ENCODE data around the gene GRID1. TPM values are rescaled to one million over a fixed set of nuclear protein-coding genes. Genes with fewer than 3 reads are reported as not detected.

The GRID1 gene
- total and polyA plus RNA-seq, 10 donors: 0.06 to 0.42 (median 0.15) TPM; not detected in 4

GRCh38 chr10:85600026-85600743 lies 766.4 kb downstream of the GRID1 start:
- Histone ChIP-seq H3K27ac (no peak overlapping the region), H3K4me1 (peaks cover 0 to 7% (median 0%) of the 10 kb centered on the region in 6 donors), H3K36me3 (no peaks in the 10 kb centered on the region), H3K4me3 (no peak overlapping the region), H3K27me3 (replicated peaks in 1 of 7) (no peaks in the 10 kb centered on the region), H3K9me3 (no peaks in the 10 kb centered on the region)
- WGBS, 5 donors: 63 to 74% (median 64%) methylated on average over 5 of the region's 5 CpGs
- no peak for DNase-seq
- TF ChIP-seq POLR2A (IDR thresholded peaks at IDR 0.05): no peak
- no peak for TF ChIP-seq CTCF (IDR thresholded peaks at IDR 0.05 in 8 of 11, conservative IDR thresholded peaks at IDR 0.05 in 3 of 11)
- TF ChIP-seq POLR2AphosphoS5 (IDR thresholded peaks at IDR 0.05): no peak
- intact Hi-C loops (cut with DNase I; ENCODE audit: low total_unique reads): no loop called here

- H3K4me1 ChIP-seq: peaks cover 0 to 12% (median 2%) of the 10 kb centered on the region in 6 donors
- H3K9me3 ChIP-seq: no peaks in the 10 kb centered on the region
- TF ChIP-seq CTCF (IDR thresholded peaks at IDR 0.05 in 8 of 11, conservative IDR thresholded peaks at IDR 0.05 in 3 of 11) (no peak), POLR2A (IDR thresholded peaks at IDR 0.05) (no peak), POLR2AphosphoS5 (IDR thresholded peaks at IDR 0.05) (no peak)
- no peak overlapping the region for H3K4me3 ChIP-seq
- H3K27ac ChIP-seq: no peak overlapping the region
- H3K36me3 ChIP-seq: no peaks in the 10 kb centered on the region
- WGBS, 5 donors: 57 to 96% (median 85%) methylated on average over 2 of the region's 2 CpGs
- H3K27me3 ChIP-seq (replicated peaks in 1 of 7): no peaks in the 10 kb centered on the region
- intact Hi-C loops (cut with DNase I; ENCODE audit: low total_unique reads): no loop called here
- DNase-seq: no peak
Observed at GRCh38 chr10:85599081-85599480, 767.5 kb downstream of the GRID1 start.

GRCh38 chr10:85598646-85599045 lies 767.9 kb downstream of the GRID1 start:
- no peaks in the 10 kb centered on the region for H3K9me3 ChIP-seq
- H3K36me3 ChIP-seq: no peaks in the 10 kb centered on the region
- H3K4me3 ChIP-seq: no peak overlapping the region
- peaks cover 0 to 13% (median 2%) of the 10 kb centered on the region in 6 donors for H3K4me1 ChIP-seq
- intact Hi-C loops (cut with DNase I; ENCODE audit: low total_unique reads): no loop called here
- WGBS, 5 donors: 74 to 86% (median 78%) methylated on average over 6 of the region's 6 CpGs
- no peak for TF ChIP-seq POLR2A (IDR thresholded peaks at IDR 0.05)
- TF ChIP-seq POLR2AphosphoS5 (IDR thresholded peaks at IDR 0.05): no peak
- no peak for TF ChIP-seq CTCF (IDR thresholded peaks at IDR 0.05 in 8 of 11, conservative IDR thresholded peaks at IDR 0.05 in 3 of 11)
- DNase-seq: no peak
- H3K27me3 ChIP-seq (replicated peaks in 1 of 7): no peaks in the 10 kb centered on the region
- H3K27ac ChIP-seq: no peak overlapping the region

- Histone ChIP-seq H3K27ac (no peak overlapping the region), H3K27me3 (replicated peaks in 1 of 7) (no peaks in the 10 kb centered on the region), H3K36me3 (no peaks in the 10 kb centered on the region), H3K4me3 (no peak overlapping the region), H3K4me1 (peaks cover 0 to 8% (median 2%) of the 10 kb centered on the region in 6 donors), H3K9me3 (no peaks in the 10 kb centered on the region)
- WGBS, 5 donors: 88 to 94% (median 92%) methylated on average over 5 of the region's 5 CpGs
- intact Hi-C loops (cut with DNase I; ENCODE audit: low total_unique reads): no loop called here
- TF ChIP-seq POLR2AphosphoS5 (IDR thresholded peaks at IDR 0.05) (no peak), CTCF (IDR thresholded peaks at IDR 0.05 in 8 of 11, conservative IDR thresholded peaks at IDR 0.05 in 3 of 11) (no peak), POLR2A (IDR thresholded peaks at IDR 0.05) (no peak)
- no peak for DNase-seq
Observed at GRCh38 chr10:85597006-85597405, 769.6 kb downstream of the GRID1 start.
